HG02571 (cell line): Measurements from ENCODE around the gene MSI2.
"Not testable (repeated sequence)": the region's sequence is repeated elsewhere in the genome, so short reads cannot be mapped to it uniquely, and the experiment has no call there.

Source experiments
- ATAC-seq: cut with Tn5 transposase; IDR thresholded peaks from one replicate; pipeline ENCODE4 v1.9.1; 2021; ENCODE audit warnings: mild to moderate bottlenecking, moderate library complexity; ENCODE audit not compliant: unreplicated experiment

Gene MSI2

GRCh38 chr17:57288773-57289121 lies 32.4 kb downstream of the MSI2 start:
- ATAC-seq: no peak

- ATAC-seq: no peak
Observed at GRCh38 chr17:57289130-57289529, 32.8 kb downstream of the MSI2 start.

GRCh38 chr17:57289613-57290012 lies 33.3 kb downstream of the MSI2 start:
- no peak for ATAC-seq

GRCh38 chr17:57290981-57291380 lies 34.7 kb downstream of the MSI2 start:
- no peak for ATAC-seq

GRCh38 chr17:57292091-57292490 lies 35.8 kb downstream of the MSI2 start:
- no peak for ATAC-seq

- no peak for ATAC-seq
Observed at GRCh38 chr17:57293077-57293476, 36.8 kb downstream of the MSI2 start.

- no peak for ATAC-seq
Observed at GRCh38 chr17:57294101-57294500, 37.8 kb downstream of the MSI2 start.

- no peak for ATAC-seq
Observed at GRCh38 chr17:57294629-57295501, 38.5 kb downstream of the MSI2 start.

- ATAC-seq: no peak
Observed at GRCh38 chr17:57295526-57296023, 39.3 kb downstream of the MSI2 start.

- ATAC-seq: no peak
Observed at GRCh38 chr17:57296231-57296630, 39.9 kb downstream of the MSI2 start.

- no peak for ATAC-seq
Observed at GRCh38 chr17:57299176-57299575, 42.9 kb downstream of the MSI2 start.

GRCh38 chr17:57300592-57300991 lies 44.3 kb downstream of the MSI2 start:
- not testable (repeated sequence) for ATAC-seq

GRCh38 chr17:57302690-57303465 lies 46.6 kb downstream of the MSI2 start:
- no peak for ATAC-seq

- no peak for ATAC-seq
Observed at GRCh38 chr17:57305144-57305728, 48.9 kb downstream of the MSI2 start.

GRCh38 chr17:57305908-57306504 lies 49.7 kb downstream of the MSI2 start:
- no peak for ATAC-seq

GRCh38 chr17:57308543-57309186 lies 52.3 kb downstream of the MSI2 start:
- ATAC-seq: no peak

GRCh38 chr17:57309479-57309878 lies 53.2 kb downstream of the MSI2 start:
- ATAC-seq: no peak

- no peak for ATAC-seq
Observed at GRCh38 chr17:57311281-57312216, 55.2 kb downstream of the MSI2 start.

- no peak for ATAC-seq
Observed at GRCh38 chr17:57312242-57312641, 55.9 kb downstream of the MSI2 start.
